K562 (cell line): Measurements from ENCODE around the gene SEMA6C. TPM values are rescaled to one million over a fixed set of nuclear protein-coding genes. Genes with fewer than 3 reads are reported as not detected.

Experiments
- ASH1L ChIP-seq: fragments of 450-650 bp; IDR thresholded peaks from 2 replicates; pipeline ENCODE4 v1.6.1; 2018; ENCODE audit warnings: borderline replicate concordance, mild to moderate bottlenecking, low read depth; ENCODE audit not compliant: partially characterized antibody
- ESRRB ChIP-seq: fragments of 250-450 bp; sonication (Bioruptor Pico); IDR thresholded peaks from 2 replicates; pipeline ENCODE4 v1.5.0; 2020; ENCODE audit warnings: mild to moderate bottlenecking, moderate library complexity, borderline replicate concordance
- FOXA1 ChIP-seq: fragments of 450-650 bp; IDR thresholded peaks from 2 replicates; pipeline ENCODE4 v1.6.1; 2016; ENCODE audit warnings: mild to moderate bottlenecking, borderline replicate concordance
- HNRNPH1 ChIP-seq: fragments of 200-400 bp; formaldehyde crosslinking; optimal IDR thresholded peaks from 2 replicates; pipeline ENCODE3; 2017; ENCODE audit warnings: low read depth, mild to moderate bottlenecking, low read length, moderate library complexity
- KAT7 ChIP-seq: sonication (generic); formaldehyde crosslinking; IDR thresholded peaks from 2 replicates; pipeline ENCODE4 v1.8.0; 2022; ENCODE audit warnings: missing genetic modification reagents, mild to moderate bottlenecking, borderline replicate concordance
- MAFK ChIP-seq: IDR thresholded peaks from 2 replicates; pipeline ENCODE4 v1.6.1; 2011; ENCODE audit warnings: low read length, improper control_type of control experiment
- MIER1 ChIP-seq: fragments of 450-650 bp; IDR thresholded peaks from 2 replicates; pipeline ENCODE4 v1.6.1; 2016; ENCODE audit warnings: antibody characterized with exemption, mild to moderate bottlenecking, low read depth
- MYNN ChIP-seq, 2 experiments: sonication (generic); formaldehyde crosslinking in 1 of 2; IDR thresholded peaks; 2 replicates each; pipeline versions ENCODE4 v1.5.0 to v1.6.1; 2016 to 2020; ENCODE audit warnings: antibody characterized with exemption in 1 of 2, missing genetic modification reagents in 1 of 2
- NCOA4 ChIP-seq: fragments of 450-650 bp; IDR thresholded peaks from 2 replicates; pipeline ENCODE4 v1.6.1; 2018; ENCODE audit warnings: mild to moderate bottlenecking; ENCODE audit not compliant: partially characterized antibody
- RB1 ChIP-seq: fragments of 450-650 bp; IDR thresholded peaks from 2 replicates; pipeline ENCODE4 v1.6.1; 2017; ENCODE audit warnings: low read depth, mild to moderate bottlenecking
- RBM22 ChIP-seq: fragments of 200-400 bp; formaldehyde crosslinking; IDR thresholded peaks from 2 replicates; pipeline ENCODE4 v1.6.1; 2018; ENCODE audit warnings: low read length, low read depth; ENCODE audit not compliant: poor library complexity, severe bottlenecking
- SP1 ChIP-seq: sonication (generic); formaldehyde crosslinking; IDR thresholded peaks from 2 replicates; pipeline ENCODE4 v1.8.1; 2022; ENCODE audit warnings: mild to moderate bottlenecking, missing genetic modification reagents
- ZNF12 ChIP-seq: sonication (generic); formaldehyde crosslinking; IDR thresholded peaks from 2 replicates; pipeline ENCODE4 v1.4.0; 2020; ENCODE audit warnings: mild to moderate bottlenecking, missing genetic modification reagents
- ZNF76 ChIP-seq: fragments of 250-450 bp; sonication (Bioruptor Pico); IDR thresholded peaks from 2 replicates; pipeline ENCODE4 v1.4.0; 2020; ENCODE audit warnings: mild to moderate bottlenecking, moderate library complexity, borderline replicate concordance
- polyA plus RNA-seq, 8 experiments: library from polyadenylated mRNA; depleted of rRNA in 4 of 8; stranded (reverse) in 5 of 8; unstranded in 3 of 8; fragments of >200 nt; fragmentation: Nextera tagmentation in 2 of 8; fragmentation: Illumina TruSeq in 1 of 8; extraction: Ambion mirVana in 2 of 8; extraction: Trizol in 1 of 8; gene quantifications; 2 replicates each; pipeline versions ENCODE4 v1.2.1 to v1.2.3, GENCODE V29; 2011 to 2014; ENCODE audit warnings: inconsistent platforms in 1 of 8, missing spikeins in 1 of 8
- total RNA-seq, 7 experiments: library from RNA; depleted of rRNA in 6 of 7; stranded (reverse); fragments of >200 nt in 6 of 7; fragmentation: Illumina TruSeq in 2 of 7; extraction: Trizol in 2 of 7; gene quantifications; 2 replicates each; pipeline versions ENCODE4 v1.2.1 to v1.2.3, GENCODE V29; 2011 to 2021; ENCODE audit warnings: low replicate concordance in 1 of 7
- TF ChIP-seq, protein P1 (sequence below): fragments of 250-450 bp; sonication (Bioruptor Pico); IDR thresholded peaks from 2 replicates; pipeline ENCODE4 v1.8.0; 2022; ENCODE audit warnings: moderate library complexity, mild to moderate bottlenecking, inconsistent platforms
- TF ChIP-seq, protein P2 (sequence below): sonication (generic); formaldehyde crosslinking; IDR thresholded peaks from 2 replicates; pipeline ENCODE4 v1.8.1; 2023; ENCODE audit warnings: mild to moderate bottlenecking, missing genetic modification reagents
- TF ChIP-seq, protein P3 (sequence below): fragments of 450-650 bp; IDR thresholded peaks from 2 replicates; pipeline ENCODE4 v1.6.1; 2017; ENCODE audit warnings: mild to moderate bottlenecking, moderate library complexity
- TF ChIP-seq, protein P4 (sequence below): IDR thresholded peaks from 2 replicates; pipeline ENCODE4 v1.6.1; 2016; ENCODE audit warnings: missing genetic modification characterization, missing compliant biosample characterization
- TF ChIP-seq, protein P5 (sequence below): fragments of 450-650 bp; formaldehyde crosslinking; IDR thresholded peaks from 2 replicates; pipeline ENCODE4 v1.4.0; 2020; ENCODE audit warnings: mild to moderate bottlenecking, moderate library complexity

The SEMA6C gene
- total and polyA plus RNA-seq, 9 of the 15 experiments (the other 6 are each of a cell fraction or from before 2014, with no cell fraction given) = 0.03 to 4.6 (median 0.95) TPM

DNA sequence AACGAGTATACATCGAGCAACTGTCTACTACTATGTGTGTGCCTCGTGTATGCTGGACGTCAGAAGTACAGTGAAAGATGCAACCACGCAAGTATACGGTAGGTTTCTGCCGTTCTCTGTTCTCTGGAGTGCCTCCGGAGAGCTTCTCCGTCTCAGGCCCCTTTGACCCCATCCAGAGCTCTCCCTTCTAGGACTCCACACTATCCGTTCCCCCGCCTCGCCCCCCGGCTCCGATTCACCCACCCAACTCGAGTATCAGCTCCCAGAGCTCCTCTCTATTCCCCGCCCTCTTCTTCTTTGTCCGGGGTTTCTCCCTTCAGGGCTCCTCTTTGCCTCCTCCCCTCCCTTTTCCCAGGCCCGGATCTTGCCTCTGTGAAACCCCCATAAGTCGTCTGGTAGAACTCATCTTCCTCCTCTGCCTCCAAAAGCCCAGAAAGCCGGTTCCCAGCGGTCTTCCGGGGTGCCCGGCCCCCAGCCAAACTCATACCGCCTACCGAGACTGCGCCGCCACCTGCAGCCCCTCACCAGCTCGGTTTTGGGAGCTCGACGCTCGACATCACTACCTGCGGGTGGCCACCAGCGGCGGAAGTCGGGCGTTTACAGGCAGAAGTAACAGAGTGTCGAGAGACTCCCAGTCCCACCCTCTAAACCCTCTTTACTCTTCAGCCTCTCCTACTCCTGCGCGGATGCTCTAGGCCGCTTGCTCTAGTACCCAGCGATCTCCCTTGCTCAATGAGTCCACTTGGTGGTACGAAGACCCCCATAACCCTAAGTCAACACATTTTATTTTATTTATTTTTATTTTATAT, 43.4 kb upstream of the SEMA6C start, which contains the start of gene VPS72 (continued):
- TF ChIP-seq, protein P1, sequence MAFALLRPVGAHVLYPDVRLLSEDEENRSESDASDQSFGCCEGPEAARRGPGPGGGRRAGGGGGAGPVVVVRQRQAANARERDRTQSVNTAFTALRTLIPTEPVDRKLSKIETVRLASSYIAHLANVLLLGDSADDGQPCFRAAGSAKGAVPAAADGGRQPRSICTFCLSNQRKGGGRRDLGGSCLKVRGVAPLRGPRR (CRISPR knock-in tag) = no peak
- TF ChIP-seq, protein P2, sequence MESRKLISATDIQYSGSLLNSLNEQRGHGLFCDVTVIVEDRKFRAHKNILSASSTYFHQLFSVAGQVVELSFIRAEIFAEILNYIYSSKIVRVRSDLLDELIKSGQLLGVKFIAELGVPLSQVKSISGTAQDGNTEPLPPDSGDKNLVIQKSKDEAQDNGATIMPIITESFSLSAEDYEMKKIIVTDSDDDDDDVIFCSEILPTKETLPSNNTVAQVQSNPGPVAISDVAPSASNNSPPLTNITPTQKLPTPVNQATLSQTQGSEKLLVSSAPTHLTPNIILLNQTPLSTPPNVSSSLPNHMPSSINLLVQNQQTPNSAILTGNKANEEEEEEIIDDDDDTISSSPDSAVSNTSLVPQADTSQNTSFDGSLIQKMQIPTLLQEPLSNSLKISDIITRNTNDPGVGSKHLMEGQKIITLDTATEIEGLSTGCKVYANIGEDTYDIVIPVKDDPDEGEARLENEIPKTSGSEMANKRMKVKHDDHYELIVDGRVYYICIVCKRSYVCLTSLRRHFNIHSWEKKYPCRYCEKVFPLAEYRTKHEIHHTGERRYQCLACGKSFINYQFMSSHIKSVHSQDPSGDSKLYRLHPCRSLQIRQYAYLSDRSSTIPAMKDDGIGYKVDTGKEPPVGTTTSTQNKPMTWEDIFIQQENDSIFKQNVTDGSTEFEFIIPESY (CRISPR knock-in tag) = peak; percentile 53; the same call in 1 of the 2 replicates
- TF ChIP-seq FOXA1 (no peak), MIER1 (no peak), KAT7 (CRISPR knock-in tag) (peak; percentile 88), ESRRB (CRISPR knock-in tag) (no peak), ZNF76 (CRISPR knock-in tag) (no peak), RBM22 (no peak), MAFK (no peak), ZNF12 (no peak; the same call in 1 of the 2 replicates), ASH1L (no peak), MYNN (IDR thresholded peaks at IDR 0.05) (peak; percentile 75), MYNN (CRISPR knock-in tag; IDR thresholded peaks at IDR 0.05) (no peak), HNRNPH1 (no peak), SP1 (CRISPR knock-in tag) (peak; percentile 87), NCOA4 (peak; percentile 73), RB1 (peak; percentile 67; the same call in 1 of the 2 replicates)
- TF ChIP-seq, protein P3, sequence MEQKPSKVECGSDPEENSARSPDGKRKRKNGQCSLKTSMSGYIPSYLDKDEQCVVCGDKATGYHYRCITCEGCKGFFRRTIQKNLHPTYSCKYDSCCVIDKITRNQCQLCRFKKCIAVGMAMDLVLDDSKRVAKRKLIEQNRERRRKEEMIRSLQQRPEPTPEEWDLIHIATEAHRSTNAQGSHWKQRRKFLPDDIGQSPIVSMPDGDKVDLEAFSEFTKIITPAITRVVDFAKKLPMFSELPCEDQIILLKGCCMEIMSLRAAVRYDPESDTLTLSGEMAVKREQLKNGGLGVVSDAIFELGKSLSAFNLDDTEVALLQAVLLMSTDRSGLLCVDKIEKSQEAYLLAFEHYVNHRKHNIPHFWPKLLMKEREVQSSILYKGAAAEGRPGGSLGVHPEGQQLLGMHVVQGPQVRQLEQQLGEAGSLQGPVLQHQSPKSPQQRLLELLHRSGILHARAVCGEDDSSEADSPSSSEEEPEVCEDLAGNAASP = no peak
- TF ChIP-seq, protein P4, sequence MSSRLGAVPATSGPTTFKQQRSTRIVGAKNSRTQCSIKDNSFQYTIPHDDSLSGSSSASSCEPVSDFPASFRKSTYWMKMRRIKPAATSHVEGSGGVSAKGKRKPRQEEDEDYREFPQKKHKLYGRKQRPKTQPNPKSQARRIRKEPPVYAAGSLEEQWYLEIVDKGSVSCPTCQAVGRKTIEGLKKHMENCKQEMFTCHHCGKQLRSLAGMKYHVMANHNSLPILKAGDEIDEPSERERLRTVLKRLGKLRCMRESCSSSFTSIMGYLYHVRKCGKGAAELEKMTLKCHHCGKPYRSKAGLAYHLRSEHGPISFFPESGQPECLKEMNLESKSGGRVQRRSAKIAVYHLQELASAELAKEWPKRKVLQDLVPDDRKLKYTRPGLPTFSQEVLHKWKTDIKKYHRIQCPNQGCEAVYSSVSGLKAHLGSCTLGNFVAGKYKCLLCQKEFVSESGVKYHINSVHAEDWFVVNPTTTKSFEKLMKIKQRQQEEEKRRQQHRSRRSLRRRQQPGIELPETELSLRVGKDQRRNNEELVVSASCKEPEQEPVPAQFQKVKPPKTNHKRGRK (tag) = no peak
- TF ChIP-seq, protein P5, sequence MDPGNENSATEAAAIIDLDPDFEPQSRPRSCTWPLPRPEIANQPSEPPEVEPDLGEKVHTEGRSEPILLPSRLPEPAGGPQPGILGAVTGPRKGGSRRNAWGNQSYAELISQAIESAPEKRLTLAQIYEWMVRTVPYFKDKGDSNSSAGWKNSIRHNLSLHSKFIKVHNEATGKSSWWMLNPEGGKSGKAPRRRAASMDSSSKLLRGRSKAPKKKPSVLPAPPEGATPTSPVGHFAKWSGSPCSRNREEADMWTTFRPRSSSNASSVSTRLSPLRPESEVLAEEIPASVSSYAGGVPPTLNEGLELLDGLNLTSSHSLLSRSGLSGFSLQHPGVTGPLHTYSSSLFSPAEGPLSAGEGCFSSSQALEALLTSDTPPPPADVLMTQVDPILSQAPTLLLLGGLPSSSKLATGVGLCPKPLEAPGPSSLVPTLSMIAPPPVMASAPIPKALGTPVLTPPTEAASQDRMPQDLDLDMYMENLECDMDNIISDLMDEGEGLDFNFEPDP = no peak
